ENCODE measurements around the gene CSKMT.
"Not testable (repeated sequence)": the region's sequence is repeated elsewhere in the genome, so short reads cannot be mapped to it uniquely, and the experiment has no call there.

The CSKMT gene, protein sequence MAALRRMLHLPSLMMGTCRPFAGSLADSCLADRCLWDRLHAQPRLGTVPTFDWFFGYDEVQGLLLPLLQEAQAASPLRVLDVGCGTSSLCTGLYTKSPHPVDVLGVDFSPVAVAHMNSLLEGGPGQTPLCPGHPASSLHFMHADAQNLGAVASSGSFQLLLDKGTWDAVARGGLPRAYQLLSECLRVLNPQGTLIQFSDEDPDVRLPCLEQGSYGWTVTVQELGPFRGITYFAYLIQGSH

DNA sequence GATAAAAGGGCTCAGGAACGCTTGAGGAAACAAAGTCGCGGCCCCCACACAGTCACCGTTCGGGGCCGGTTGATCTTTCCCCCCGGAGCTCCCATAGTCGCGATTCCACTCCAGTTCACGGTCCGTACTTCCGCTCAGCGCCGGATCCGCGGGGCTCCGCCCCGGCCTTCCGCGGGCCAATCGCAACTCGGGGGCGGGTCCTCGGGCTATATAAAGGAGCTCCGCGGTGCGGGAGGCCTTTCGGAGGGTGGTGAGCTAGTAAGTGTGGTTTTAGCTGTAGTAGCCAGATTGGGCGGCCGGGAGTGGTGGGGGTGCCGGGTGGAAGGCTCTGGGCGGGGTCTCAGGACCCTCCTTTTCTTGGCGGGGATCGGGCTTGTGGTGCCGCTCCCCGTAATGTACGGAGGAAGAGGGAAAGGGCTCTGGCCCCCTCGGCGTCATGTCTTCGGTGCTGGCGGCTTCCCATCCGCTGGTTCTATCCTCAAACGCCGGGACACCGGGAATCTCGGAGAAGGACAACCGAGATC lies at the start of gene CSKMT, which contains the start of gene C11orf98:
CSKMT (plus strand) TSS at position 238 of the 524 bp plus-strand sequence. CDS start 568 bp downstream, outside the sequence.
C11orf98 (minus strand) TSS at position 136 of the 524 bp plus-strand sequence; CDS start at position 95, 41 bp downstream.
- DNase-seq (ENCODE audit: low read depth in 3 of 3): peak; percentile 92 to 95 (median 94)

- DNase-seq (ENCODE audit: low read depth in 3 of 3): no peak
Observed at GRCh38 chr11:62615521-62615920, 49.6 kb upstream of the CSKMT start.

- DNase-seq (ENCODE audit: low read depth in 3 of 3): not testable (repeated sequence)
Observed at GRCh38 chr11:62616957-62617356, 48.2 kb upstream of the CSKMT start.

DNA sequence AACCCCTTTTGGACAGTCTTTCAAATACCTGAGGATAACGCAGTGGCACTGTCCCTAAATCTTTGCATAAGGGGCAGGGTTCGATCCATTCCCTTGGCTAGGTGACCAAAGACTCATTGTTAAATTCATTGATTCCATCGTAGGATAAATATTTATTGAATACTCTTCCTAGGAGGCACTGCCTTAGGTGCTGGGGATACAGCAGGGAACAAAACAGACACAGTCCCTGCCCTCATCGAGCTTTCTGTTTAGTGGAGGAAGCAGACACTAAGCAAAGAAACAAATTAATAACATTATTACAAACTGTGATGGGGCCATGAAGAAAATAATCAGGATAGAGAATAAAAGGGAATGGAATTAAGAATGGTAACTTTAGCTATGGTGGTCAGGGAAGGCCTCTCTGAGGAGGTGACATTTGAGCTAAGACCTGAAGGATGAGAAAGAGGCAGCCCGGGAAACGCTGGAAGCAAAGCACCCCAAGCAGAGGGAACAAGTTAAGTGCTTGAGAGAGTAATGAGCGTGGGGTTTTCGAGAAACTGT lies 44.0 kb upstream of the CSKMT start:
- DNase-seq (ENCODE audit: low read depth in 3 of 3): no peak

GRCh38 chr11:62621567-62622470 lies 43.3 kb upstream of the CSKMT start, which contains the start of gene B3GAT3:
TSS of gene B3GAT3 (minus strand) at chr11:62621986. CDS start at chr11:62621947, 39 bp downstream.
- peak; percentile 93 to 97 (median 93) for DNase-seq (ENCODE audit: low read depth in 3 of 3)

- DNase-seq (ENCODE audit: low read depth in 3 of 3): no peak
Observed at GRCh38 chr11:62622476-62623089, 42.5 kb upstream of the CSKMT start.

DNA sequence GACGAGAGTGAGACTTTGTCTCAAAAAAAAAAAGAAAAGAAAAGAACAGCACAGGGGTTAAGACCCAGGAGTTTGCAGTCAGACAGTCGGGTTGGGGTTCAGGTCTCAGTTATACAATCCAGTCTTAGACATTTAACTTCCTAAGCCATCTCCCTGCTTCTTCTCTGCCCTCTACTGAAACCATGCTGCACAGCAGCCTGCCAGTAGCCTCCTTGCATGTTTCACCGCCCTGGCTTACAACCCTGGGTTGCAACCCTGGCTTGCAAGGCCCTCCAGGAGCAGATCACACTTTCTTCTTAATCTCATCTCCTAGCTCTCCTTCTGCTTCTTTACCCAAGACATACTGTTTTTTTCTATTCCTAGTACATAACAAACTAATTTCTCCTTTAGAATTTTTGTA lies 37.4 kb upstream of the CSKMT start:
- DNase-seq (ENCODE audit: low read depth in 3 of 3): no peak

- DNase-seq (ENCODE audit: low read depth in 3 of 3): no peak
Observed at GRCh38 chr11:62632492-62632891, 32.6 kb upstream of the CSKMT start.

DNA sequence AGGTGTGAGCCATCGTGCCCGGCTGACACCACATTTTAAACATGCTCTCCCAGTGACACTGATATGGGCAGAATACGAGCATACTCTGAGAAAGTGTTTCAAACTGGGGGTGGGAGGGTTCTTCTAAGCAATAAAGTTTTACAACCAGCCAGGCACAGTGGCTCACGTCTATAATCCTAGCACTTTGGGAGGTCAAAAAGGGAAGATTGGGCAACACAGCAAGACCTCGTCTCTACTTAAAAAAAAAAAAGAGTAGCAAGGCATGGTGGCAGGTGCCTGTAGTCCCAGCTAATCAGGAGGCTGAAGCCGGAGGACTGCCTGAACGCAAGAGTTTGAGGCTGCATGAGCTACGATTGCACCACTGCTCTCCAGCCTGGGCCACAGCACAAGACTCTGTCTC lies 20.9 kb upstream of the CSKMT start:
- DNase-seq (ENCODE audit: low read depth in 3 of 3): no peak

- no peak for DNase-seq (ENCODE audit: low read depth in 3 of 3)
Observed at GRCh38 chr11:62645671-62645945, 19.5 kb upstream of the CSKMT start.

DNA sequence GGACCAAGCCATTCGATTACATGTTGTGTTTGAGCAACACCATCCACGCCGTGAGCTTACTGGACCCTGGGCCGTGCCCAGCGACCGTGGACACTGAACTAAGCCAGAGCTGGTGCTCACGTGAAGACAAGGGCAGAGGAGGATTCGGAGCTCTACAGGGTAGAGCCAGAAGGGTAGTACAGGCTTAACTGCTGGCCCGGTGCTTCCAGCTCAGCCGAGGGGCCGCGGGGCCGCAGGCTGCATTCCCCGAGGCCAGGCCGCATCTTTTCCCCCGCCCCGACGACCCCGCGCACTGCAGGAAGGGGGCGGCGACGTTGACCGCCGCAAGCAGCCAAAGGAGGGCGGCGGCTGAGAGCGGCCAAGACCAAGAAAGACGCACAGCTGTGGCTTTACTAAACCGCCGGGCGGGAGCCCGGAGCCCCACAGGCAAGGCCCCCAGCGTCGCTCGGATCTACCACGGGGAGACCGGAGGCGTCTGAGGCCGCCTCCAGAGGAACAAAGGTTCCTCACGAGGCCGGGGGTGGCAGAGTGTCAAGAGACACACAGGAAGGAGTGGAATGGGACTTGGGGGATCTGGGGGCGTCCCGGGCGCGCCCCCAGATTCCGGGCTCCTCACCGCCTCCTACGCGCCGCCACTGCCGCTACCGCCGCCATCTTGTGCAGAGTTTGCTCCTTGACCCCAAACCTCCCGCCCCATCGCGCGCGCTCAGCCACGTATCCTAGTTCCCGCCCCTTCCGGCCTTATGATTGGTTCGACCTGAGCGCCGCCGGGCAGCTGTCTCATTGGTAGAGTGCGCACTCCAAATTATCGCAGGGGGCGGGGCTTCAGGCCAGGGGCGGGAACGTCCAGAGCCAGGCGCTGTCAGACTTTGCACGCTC lies 18.9 kb upstream of the CSKMT start, which contains the start of gene GANAB:
GANAB (minus strand) TSS at position 668 of the 879 bp plus-strand sequence; CDS start at position 654, 14 bp downstream.
- peak; percentile 98 to 99 (median 99) for DNase-seq (ENCODE audit: low read depth in 3 of 3)

- no peak for DNase-seq (ENCODE audit: low read depth in 3 of 3)
Observed at GRCh38 chr11:62646825-62647608, 18.1 kb upstream of the CSKMT start.

GRCh38 chr11:62647609-62648005 lies 17.5 kb upstream of the CSKMT start:
- no peak for DNase-seq (ENCODE audit: low read depth in 3 of 3)

GRCh38 chr11:62648185-62648966 lies 16.7 kb upstream of the CSKMT start:
- no peak for DNase-seq (ENCODE audit: low read depth in 3 of 3)

DNA sequence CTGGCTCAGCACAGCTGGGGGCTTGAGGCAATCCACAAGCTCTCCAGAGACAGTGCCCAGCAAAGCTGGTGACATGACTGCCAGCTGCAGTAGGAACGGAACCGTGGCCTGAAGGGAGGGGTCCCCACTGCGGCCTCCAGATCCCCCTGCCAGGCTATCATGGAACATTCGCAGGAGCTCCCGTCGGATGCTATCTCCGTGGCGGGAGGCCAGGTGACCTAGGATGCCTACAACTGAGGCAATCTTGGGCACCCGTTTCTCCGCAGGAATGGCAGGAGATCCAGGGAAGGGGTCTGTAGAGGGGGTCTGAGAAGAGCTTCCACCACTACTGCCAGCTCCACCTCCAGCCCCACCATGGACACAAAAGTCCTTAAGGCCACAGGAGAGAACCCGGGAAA lies 16.1 kb upstream of the CSKMT start:
- no peak for DNase-seq (ENCODE audit: low read depth in 3 of 3)

DNA sequence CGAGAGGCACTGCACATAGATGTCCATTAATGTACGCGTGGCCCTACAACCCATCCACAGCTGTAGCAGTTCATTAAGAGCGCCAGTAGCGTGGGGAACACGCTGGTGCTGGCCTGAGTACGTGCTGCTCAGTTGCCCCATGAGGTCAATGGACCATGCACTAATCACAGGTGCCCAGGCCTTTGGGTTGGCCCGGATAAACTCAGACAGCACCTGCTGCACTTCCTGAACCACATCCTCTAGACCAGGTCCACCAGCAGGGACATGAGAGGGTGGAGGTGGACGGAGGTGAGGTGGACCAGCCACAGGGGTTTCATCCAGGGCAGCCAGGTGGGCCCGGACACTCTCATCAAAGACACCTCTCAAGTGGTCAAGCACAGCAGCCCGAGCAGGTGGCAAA lies 15.6 kb upstream of the CSKMT start:
- DNase-seq (ENCODE audit: low read depth in 3 of 3): no peak

DNA sequence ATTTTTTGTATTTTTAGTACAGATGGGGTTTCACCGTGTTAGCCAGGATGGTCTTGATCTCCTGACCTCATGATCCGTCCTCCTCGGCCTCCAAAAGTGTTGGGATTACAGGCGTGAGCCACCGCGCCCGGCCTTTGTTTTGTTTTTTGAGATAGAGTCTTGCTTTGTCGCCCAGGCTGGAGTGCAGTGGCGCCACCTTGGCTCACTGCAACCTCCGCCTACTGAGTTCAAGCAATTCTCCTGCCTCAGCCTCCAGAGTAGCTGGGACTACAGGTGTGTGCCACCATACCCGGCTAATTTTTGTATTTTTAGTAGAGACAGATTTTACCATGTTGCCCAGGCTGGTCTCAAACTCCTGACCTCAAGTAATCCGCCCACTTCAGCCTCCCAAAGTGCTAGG lies 14.8 kb upstream of the CSKMT start:
- DNase-seq (ENCODE audit: low read depth in 3 of 3): not testable (repeated sequence)

GRCh38 chr11:62652161-62653006 lies 12.7 kb upstream of the CSKMT start:
- DNase-seq (ENCODE audit: low read depth in 3 of 3): no peak

Measured in stimulated activated CD4-positive, alpha-beta T cell treated with anti-CD3 and anti-CD28 coated beads, TNF-alpha, amount 100 ng/mL, for 4 hours (primary cell).